Left hindlimb (tissue), 1 donor: Measurements from ENCODE around the gene SEC22A.

ENCODE experiments used
- DNase-seq: peaks from one replicate; pipeline ENCODE4 v3.0.0-alpha.2; 2018

The SEC22A gene

DNA sequence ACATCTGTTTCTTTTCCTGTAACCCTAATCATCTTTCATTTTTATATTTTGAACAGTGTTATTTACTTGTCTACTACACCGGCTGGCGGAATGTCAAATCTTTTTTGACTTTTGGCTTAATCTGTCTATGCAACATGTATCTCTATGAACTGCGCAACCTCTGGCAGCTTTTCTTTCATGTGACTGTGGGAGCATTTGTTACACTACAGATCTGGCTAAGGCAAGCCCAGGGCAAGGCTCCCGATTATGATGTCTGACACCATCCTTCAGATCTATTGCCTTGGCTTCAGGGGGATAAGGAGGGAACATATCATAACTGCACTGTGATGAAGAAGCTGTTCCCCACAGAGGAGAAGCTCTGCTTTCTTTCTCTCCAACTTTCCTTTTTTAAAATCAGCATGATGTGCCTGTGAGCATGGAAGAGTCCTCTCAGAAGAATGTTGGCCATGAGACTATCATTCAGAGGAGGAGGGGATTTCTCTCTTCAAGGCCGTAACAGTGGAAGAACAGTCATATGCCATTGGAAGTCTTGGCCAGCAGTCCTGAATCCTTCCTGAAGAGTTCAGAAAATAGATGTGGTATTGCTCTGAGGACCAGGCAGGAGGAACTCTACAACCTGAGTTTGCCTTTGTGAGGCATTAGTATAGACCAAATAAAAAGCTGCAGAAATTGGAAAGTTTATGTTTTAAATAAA lies 69.9 kb downstream of the SEC22A start:
- no peak for DNase-seq

DNA sequence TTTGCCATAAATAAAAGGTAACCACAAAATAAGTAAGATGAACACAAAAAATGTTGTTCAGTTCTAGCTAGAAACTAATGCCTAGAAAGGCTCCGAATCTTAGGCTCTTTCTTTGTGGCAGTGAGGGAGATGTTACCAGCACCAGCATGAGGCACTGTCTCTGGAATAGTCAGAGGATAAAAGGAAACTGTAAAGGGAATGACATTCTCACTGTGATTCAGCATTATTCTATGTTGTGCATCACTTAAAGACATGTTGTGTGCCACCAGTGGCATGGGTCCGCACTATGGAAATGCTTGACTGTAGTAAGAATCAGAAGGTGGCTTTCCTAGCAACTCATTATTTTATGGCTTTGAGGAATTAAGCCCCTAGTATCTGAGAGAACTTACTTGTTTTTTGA lies 70.8 kb downstream of the SEC22A start:
- DNase-seq = no peak

DNA sequence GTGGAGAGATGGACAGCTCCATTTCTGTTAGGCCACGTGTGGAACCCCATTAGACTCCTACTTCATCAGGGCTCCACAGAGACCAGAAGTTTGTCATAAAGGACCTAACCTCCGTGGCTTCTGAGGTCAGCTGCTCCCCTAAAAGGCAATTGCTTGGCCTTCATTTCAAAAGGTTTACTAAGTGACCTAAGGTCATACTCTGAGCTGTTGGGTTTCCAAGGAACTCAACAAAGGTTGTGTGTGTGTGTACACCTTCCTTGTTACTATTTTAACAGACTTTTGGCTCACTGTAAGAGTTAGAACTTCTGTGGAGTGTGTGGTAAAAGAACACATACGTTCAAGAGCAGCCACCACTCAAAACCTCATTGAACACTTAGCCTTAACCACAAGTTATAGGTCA lies 73.9 kb downstream of the SEC22A start:
- DNase-seq = no peak

DNA sequence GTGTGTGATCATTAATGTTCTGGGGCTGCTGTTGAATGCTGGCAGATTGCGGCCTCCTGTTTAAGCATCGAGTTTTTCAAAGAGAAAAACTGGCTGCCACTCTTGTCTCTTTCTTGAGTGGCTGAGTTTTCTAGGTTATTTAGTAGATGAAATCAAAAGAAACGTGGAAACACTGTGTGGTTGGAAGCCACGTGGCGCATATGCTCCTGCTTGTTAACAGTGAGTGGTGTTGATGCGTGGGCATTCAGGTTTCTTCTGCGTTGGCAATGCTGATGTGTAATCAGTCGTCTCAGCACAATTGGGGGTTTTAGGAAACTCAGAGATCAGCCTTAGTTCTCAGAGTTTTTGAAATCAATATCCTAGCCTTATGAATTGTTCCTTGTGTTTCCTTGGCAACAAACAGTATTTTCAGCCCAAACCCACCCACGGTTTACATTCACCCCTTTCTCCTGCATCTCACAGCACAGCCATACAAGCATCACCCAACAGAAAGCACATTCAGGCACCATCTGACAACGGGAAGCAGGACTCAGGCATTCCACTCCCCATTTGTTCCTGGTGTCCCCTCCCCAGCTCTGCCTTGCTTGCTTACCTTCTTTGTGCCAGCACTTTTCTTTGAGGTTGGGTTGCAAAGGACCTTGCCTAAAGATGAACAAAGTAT lies 74.7 kb downstream of the SEC22A start:
- no peak for DNase-seq

DNA sequence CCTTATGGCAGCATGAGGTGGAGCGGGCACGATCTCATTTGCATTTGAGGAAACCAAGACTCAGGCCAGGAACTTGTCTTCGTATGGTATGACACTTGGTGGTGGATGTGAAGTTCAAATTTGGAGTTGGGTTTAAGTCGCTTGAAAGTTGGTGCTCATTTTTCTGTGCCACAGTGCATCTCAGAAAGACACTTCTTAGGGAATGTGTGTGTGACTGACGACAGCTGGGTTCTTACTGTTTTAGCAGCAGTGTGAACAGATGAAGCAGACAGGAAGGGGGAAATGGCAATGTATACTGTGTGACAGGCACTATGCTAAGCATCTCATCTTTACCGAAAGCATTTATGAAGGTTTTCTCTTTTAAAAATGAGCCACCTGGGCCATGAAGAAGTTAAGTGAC lies 75.4 kb downstream of the SEC22A start:
- no peak for DNase-seq

DNA sequence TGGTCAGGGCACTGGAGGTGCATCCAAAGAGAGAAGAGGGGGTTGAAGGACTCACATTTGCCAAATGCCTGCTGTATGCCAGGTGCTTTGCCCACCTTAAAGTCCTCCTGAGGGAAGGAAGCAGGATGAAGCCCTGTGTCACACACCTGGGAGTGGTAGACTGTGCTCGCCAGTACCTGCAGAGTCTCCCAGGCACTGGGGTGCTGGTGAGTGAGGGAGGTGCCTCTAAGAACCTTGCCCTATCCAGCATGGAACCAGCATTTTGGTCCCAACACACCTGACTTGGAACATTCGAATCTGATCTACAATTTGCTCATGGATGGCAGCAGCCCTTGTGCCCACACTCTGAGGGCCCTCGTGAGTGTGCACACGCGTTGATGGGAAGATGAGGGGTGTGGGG lies 76.7 kb downstream of the SEC22A start:
- no peak for DNase-seq

DNA sequence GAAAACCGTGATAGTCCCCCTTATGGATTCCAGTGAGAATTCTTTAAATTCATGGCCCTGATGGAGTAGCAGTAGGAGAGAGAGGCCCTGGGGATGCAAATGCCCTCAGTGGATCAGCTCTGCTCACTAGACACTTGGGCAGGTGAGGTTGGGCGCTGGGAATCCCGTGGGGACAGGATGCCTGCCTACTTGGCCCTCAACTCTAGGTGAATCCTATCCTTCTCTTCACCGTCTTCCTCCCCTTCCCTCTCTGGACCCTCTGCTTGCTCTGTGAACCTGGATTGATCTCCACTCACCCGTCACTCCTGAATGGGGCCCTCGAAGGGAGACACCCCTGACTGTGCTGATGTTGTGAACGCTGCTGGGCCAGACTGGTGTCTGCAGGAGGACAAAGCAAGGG lies 77.4 kb downstream of the SEC22A start:
- DNase-seq = no peak

DNA sequence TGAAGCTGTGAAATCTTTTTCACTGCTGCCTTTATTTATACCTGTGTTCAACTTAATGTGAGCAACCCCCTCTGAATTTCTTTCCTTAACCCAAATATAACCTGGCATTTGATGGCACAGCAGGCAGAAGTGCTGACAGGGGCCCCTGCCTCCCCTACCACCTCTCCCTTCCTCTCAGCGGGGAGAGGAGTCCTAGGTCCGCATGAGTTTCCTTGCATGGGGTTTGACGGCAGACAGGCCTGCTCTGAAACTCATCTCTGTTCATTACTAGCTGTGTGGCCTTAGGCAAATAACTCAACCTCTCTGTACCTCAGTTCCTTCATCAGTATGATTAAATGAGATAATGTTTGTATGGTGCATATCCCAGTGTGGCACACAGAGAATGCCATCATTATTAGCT lies 79.7 kb downstream of the SEC22A start:
- no peak for DNase-seq

DNA sequence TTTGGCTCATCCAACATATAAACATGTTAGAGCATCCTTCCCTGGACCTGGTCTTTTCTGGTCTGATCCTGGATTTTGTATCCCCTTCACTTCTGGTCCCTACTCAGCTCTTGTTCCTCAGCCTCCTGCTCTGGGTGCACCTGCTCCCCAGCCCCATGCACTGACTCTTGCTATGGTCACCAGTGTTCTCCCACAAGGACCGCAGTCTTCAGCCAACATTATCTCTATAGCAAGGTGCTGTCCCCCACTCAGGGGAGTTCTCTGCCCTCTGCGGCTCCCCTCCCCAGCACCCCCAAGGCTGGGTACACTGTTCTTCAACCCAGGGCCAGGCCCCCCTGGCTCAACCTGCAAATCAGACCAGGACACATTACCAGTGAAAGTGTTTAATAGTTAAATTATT lies 80.2 kb downstream of the SEC22A start:
- no peak for DNase-seq

DNA sequence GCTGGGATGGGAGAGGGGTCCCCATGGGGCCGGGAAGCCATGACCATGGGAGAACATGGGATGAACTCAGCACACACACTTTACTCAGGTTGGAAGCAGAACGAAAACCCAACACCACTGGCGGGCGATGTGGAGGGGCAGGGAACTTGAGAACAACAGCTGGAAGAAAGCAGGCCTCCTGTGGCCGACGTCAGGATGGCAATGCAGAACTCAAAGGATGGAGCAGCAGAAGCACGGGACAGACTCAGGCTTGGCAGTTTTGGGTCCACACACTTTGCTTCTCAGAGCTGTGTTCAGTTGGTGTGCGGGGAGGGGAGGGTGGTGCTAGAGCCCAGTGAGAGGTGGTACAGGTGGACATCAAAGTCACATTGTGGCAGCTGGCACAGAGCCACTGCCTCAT lies 80.7 kb downstream of the SEC22A start:
- no peak for DNase-seq

DNA sequence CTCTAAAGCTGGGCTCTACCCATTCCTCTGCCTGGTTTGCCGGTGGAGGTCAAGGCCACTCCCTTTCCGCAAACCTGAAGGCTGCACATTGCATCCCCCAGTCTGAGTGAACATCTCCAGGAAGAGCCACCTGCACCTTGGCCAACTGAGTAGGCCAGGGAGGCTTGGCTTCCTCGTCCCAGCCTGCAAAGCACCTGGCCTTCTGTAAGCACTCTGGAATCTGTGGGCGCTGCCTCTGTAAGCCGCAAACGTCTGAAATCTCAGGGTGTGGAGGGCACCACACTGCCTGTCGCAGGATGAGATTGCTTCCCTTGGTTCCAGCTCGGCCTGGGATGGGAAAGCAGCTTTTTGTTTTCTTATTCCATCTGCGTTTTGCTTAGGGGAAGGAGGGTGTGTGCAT lies 81.3 kb downstream of the SEC22A start:
- no peak for DNase-seq

DNA sequence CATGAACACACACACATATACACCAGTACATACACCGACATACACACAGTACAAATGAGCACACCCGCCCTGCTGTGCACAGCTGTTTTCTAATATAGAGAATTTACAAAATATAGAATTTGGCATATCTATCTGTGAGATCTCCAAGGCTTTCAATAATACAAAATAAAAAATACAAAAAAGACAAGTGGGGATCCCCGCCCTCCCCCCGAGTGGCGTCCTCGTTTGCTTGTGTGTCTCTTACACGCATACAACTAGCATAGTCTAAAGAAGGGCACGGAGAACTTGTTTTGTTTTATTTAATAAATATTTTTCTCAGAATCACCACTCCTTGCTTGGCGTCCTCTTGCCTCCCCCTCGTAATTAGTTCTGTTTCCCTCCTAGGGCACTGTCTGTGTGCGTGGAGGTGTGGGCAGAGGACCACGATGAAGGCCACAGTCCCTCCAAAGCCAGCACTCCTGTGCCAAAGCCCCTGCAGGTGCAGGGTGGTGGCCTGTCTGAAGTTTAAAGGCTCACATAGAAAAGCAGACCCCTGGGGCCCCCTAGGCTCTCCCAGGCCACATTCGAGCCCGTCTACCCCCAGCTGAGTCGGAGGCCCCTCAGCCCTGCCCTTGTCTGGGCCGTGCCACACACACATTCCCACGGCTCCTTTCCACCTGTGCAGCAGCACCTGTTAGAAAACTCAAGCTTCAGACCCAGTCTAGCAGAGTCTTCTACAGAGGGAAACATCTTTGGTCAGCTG lies 82.1 kb downstream of the SEC22A start:
- DNase-seq = no peak

DNA sequence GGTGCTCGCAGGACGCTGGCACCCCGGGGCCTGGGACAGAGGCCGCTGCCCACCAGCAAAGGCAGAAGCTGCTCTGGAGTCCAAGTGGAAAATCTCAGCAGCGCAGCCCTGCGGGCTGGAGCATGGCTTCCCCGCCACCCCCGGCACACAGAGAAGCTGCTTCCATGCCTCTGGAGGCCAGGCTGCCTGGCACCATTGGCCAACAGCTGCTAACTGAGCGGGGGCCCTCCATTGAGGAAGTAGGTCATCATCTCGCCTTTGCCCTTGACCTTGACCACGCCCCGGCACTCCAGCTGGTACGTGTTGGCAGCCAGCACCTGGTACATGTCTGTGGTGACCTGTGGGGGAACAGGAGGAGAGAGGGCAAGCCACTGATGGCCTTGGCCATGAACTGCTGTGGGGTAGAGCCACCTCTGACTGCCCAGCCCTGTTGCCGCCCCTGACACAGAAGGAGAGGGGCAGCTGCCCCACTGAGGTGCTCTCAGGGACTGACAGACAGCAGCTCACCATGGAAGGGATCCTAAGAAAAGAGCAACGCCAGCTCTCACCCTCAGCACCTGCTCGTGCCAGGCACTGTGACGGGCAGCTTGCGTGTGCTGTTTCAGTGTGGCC lies 82.8 kb downstream of the SEC22A start:
- DNase-seq = no peak

DNA sequence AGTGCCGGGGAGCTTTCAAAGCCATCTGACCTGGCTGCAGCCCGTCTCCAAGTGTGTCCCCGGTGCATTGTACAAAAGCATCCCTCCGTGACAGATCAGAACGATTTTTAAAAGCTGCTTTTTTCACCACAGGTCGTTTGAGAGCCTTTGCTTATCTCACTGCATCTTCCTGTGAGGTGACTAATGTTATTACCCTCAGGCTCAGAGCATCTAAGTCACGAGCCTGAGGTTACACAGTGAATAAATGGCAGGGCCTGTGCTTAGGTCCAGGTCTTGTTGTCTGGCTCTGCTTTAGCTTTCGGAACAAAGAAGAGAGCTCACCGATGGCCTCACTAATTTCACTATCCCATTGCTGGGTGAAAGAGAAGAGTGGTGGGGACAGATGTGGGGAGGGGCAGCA lies 83.3 kb downstream of the SEC22A start:
- DNase-seq = no peak

DNA sequence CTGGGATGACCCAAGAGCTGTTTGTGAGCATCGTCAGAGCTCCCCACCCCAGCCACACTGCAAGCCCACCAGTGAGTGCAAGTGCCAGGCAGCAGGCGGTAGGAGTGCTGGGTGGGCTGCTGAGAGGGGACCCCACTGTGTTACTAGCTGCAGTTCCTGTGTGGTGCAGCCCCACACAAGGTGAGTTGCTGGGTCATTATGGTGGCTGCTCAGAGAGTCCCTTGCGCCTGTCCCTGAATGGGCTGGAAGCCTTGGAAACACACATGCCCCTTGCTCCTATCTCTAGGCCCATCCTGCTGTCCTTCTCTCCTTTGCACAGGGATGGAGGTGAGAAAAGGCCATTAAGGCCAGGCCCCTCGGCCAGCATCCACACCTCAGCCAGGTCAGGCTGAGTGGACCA lies 83.7 kb downstream of the SEC22A start:
- no peak for DNase-seq

DNA sequence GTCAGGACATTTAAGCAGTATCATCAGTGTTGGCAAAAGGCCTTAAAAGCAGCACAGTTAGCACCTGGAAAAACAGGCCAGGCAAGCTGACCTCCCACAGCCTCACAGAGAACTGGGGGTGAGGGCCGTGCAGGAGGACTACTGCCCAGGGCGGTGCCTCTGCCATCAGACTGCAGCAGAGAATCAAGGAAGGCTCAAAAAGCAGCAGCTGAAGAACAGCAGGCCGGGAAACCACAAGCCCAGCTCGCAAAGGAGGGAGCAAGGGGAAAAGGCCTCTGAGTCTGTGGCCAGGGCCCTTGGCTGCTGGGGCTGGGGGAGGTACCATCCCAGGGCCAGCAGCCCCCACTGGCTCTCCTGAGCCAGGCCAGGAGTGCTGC lies 84.2 kb downstream of the SEC22A start:
- DNase-seq = no peak

DNA sequence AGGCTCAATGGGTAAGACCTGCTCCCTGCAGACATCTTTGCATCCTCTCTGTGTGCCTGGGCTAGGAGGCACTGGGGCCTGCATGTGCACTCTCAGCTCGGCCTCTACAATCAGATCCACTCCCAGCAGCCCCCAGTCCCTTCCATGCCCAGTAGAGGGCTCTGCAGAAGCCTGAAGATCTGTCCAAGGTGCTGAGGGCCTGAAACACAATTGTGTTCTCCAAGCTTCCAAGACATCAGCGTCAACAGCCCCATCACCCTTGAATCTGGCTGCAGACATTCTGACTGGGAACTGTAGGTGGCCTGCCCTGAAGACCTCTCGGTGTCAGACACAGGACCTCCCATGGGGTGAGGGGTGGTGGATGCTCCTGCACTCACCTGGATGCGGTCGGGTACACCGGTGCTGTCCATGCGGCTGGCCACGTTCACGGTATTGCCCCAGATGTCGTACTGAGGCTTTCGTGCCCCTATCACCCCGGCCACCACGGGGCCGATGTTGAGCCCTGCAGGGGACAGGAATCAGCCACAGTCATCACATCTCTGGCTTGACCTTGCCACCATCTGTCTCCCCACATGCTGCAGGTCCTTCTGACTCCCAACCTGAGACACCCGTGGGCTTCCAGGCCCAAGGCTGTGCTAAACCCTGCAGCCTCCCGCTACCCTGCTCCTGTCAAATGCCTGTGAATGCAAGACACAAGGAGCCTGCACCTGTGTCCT lies 84.7 kb downstream of the SEC22A start:
- no peak for DNase-seq

DNA sequence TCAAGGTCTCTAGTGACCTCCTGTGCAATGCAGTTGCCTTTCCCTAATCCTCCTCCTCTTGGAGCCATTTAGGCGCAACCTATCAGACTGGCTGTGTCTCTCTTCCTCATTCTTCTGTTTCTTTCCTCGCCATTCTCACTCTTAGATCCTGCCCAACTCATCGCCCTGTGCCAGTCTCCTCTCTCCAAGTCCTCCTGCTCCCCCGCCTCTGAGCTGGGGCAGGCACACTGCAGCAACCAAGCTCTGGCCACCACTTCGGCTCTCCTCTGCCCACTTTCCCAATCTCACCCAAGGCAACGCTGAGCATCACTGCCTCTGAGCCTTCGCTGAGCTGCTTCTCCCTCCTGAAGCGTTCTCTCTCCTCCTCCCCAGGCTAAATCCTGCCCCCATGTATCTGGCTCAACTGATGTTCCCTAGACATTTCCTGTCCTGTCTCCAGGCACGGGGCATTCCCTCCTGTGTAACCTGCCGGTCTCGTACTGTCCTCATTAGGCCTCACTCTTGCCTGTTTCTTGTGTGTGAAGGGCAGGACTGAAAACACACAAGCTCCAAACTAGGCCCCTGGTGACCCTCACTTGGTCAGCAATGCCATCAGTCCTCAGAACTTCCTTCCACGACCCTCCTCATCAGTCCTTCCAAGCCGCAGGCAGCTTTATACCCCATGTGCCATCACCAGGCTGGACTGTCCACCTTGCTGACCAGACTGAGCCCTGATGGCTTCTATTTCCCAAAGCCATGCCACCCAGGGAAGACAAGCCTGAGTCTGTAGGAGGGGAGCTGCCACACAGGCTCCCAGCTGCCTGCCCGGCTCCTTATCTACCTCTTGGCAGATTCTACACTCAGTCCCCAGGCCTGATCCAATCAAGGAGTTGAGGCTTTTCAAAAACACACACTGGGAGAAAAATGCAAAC lies 85.6 kb downstream of the SEC22A start:
- DNase-seq = no peak

DNA sequence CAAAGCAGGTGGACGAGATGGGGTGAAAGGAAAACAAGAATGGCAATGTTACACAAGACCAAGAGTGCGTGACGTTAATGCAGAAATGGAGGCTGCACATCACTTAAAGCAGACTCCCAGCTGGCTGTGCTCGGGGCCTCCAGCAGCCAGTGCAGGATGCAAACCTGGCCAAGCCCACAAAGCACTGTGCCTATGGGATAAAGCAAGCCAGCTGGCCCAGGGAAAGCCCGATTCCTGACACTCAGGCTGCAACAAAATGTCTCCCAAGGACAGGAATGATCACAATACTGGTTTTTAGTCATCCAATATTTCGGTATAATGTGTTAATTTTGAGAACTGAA lies 86.2 kb downstream of the SEC22A start:
- DNase-seq = no peak

DNA sequence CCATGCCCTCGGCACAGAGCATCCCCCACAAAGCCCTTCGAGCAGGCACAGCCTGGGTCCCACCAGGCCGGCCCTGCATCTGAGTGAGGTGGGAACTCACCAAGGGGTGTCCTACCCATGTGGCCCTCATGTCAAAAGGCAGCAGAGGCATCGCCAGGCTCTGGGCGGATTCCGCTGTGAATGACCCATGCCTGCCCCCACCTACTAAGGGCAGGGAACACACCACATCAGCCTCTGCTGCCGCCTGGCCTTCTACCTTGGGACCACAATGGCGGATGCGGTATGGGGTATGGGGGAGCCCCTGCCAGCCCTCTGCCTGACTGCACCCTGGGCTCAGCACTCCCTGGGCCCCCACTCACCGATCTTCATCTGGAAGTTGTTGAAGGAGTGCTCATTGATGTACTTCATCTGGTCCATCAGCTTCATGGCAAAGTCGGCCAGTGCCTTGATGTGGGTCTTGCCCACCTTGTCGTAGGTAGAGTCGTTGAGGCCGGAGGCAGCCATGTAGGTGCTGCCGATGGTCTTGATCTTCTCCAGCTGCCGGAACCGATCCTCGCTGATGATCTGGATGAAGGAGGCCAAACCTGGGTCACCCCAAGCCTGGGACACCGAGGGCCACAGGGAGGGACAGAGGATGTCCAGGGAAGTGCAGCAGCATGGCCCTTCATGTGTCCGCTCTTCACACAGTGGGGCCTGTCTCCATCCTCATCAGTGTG lies 87.8 kb downstream of the SEC22A start:
- DNase-seq = no peak

DNA sequence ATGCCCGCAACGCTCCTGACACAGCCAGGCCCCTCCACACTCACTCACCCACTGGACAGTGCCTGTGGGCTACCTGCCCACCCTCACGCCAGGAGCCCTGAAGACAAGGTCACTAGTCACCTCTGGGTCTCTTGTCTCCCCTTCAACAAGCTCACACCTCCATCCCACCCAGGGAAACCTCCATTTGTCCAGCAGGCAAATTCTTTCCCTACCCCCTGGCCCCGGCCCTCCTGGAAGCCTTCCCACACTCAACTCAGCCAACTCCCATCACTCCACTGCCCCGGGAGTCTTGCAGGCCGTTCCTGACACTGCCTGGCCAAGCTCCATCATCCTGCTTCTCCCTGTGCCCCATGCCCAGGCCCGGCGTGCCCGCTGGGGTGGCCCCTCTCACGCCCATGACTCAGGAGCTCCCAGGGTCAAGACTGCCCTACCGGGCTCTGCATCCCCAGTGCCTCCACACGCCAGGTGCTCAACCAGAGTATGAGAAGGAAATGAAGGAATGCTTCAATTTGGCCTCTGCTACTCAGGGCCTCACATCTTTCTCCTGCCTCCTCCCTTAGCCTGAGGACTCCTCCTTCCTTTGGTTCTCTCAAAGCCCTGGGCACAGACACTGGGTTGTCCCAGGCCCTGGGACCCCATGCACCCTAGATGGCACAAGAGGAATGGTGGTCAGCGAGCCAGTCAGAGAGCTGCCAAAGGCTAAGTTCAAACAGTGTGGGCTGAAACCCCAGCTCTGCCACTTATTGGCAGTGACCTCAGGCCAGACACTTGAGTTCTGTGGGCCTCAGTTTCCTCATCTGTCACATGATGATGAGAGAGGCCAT lies 88.6 kb downstream of the SEC22A start:
- DNase-seq = no peak
